ENCODE measurements around the gene APOBEC3B.

DNA sequence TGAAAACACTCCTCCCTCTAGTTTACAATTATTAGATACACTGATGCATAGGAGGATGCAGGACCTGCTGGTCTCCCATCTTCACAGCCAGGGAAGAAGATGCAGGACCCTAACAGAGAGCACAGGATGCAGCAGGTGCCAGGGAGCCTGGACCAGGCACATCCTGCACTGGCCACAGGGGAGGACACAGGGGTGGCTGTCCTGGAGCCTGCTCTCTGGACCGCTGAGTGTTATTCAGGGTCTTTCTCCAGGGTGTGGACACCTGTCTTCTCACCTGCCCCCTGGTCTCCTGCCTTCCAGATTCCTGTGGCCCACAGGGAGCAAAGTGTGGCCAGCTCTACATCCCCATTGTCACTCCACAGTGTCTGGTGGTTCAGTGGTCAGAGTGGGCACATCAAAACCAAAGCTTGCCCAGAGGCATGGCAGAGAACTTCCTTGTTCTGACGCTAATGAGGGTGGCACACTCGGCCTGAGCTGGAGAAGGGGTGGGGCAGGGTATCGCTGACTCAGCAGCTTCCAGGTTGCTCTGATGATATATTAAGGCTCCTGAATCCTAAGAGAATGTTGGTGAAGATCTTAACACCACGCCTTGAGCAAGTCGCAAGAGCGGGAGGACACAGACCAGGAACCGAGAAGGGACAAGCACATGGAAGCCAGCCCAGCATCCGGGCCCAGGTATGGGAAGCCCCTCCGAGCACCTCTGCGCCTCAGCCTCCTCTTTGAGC lies 24.9 kb upstream of the APOBEC3B start, which contains the start of gene APOBEC3A:
- TF ChIP-seq, protein P1, sequence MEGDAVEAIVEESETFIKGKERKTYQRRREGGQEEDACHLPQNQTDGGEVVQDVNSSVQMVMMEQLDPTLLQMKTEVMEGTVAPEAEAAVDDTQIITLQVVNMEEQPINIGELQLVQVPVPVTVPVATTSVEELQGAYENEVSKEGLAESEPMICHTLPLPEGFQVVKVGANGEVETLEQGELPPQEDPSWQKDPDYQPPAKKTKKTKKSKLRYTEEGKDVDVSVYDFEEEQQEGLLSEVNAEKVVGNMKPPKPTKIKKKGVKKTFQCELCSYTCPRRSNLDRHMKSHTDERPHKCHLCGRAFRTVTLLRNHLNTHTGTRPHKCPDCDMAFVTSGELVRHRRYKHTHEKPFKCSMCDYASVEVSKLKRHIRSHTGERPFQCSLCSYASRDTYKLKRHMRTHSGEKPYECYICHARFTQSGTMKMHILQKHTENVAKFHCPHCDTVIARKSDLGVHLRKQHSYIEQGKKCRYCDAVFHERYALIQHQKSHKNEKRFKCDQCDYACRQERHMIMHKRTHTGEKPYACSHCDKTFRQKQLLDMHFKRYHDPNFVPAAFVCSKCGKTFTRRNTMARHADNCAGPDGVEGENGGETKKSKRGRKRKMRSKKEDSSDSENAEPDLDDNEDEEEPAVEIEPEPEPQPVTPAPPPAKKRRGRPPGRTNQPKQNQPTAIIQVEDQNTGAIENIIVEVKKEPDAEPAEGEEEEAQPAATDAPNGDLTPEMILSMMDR (IDR thresholded peaks at IDR 0.05), result no peak
- TF ChIP-seq NFIC (IDR thresholded peaks at IDR 0.05; ENCODE audit: borderline replicate concordance) (no peak), RXRA (IDR thresholded peaks at IDR 0.05; ENCODE audit: borderline replicate concordance, low read depth) (no peak), RAD21 (IDR thresholded peaks at IDR 0.05; ENCODE audit: low read length) (no peak), JUND (IDR thresholded peaks at IDR 0.05) (no peak), EP300 (IDR thresholded peaks at IDR 0.05; ENCODE audit: borderline replicate concordance in 1 of 2, low read depth in 1 of 2, low read length in 1 of 2) (no peak), CHD2 (IDR thresholded peaks at IDR 0.05; ENCODE audit: low read length, partially characterized antibody) (no peak), TAF1 (IDR thresholded peaks at IDR 0.05; ENCODE audit: borderline replicate concordance, low read depth, low read length) (no peak), YY1 (IDR thresholded peaks at IDR 0.05; ENCODE audit: low read depth) (no peak), RFX5 (IDR thresholded peaks at IDR 0.05; ENCODE audit: low read length) (no peak), POLR2AphosphoS5 (IDR thresholded peaks at IDR 0.05; ENCODE audit: low read depth, low read length) (no peak)
- TF ChIP-seq, protein P2, sequence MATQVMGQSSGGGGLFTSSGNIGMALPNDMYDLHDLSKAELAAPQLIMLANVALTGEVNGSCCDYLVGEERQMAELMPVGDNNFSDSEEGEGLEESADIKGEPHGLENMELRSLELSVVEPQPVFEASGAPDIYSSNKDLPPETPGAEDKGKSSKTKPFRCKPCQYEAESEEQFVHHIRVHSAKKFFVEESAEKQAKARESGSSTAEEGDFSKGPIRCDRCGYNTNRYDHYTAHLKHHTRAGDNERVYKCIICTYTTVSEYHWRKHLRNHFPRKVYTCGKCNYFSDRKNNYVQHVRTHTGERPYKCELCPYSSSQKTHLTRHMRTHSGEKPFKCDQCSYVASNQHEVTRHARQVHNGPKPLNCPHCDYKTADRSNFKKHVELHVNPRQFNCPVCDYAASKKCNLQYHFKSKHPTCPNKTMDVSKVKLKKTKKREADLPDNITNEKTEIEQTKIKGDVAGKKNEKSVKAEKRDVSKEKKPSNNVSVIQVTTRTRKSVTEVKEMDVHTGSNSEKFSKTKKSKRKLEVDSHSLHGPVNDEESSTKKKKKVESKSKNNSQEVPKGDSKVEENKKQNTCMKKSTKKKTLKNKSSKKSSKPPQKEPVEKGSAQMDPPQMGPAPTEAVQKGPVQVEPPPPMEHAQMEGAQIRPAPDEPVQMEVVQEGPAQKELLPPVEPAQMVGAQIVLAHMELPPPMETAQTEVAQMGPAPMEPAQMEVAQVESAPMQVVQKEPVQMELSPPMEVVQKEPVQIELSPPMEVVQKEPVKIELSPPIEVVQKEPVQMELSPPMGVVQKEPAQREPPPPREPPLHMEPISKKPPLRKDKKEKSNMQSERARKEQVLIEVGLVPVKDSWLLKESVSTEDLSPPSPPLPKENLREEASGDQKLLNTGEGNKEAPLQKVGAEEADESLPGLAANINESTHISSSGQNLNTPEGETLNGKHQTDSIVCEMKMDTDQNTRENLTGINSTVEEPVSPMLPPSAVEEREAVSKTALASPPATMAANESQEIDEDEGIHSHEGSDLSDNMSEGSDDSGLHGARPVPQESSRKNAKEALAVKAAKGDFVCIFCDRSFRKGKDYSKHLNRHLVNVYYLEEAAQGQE (IDR thresholded peaks at IDR 0.05; ENCODE audit: low read depth, low read length), result no peak
- TF ChIP-seq, protein P3, sequence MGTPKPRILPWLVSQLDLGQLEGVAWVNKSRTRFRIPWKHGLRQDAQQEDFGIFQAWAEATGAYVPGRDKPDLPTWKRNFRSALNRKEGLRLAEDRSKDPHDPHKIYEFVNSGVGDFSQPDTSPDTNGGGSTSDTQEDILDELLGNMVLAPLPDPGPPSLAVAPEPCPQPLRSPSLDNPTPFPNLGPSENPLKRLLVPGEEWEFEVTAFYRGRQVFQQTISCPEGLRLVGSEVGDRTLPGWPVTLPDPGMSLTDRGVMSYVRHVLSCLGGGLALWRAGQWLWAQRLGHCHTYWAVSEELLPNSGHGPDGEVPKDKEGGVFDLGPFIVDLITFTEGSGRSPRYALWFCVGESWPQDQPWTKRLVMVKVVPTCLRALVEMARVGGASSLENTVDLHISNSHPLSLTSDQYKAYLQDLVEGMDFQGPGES (IDR thresholded peaks at IDR 0.05; ENCODE audit: low read depth, low read length), result no peak
- TF ChIP-seq, protein P4, sequence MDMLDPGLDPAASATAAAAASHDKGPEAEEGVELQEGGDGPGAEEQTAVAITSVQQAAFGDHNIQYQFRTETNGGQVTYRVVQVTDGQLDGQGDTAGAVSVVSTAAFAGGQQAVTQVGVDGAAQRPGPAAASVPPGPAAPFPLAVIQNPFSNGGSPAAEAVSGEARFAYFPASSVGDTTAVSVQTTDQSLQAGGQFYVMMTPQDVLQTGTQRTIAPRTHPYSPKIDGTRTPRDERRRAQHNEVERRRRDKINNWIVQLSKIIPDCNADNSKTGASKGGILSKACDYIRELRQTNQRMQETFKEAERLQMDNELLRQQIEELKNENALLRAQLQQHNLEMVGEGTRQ (IDR thresholded peaks at IDR 0.05; ENCODE audit: borderline replicate concordance, low read depth, low read length), result no peak
